DND-41 (cell line): ENCODE data around the gene MSI2.

Experiments
- EZH2 ChIP-seq: IDR thresholded peaks from 3 replicates; pipeline ENCODE4 v1.6.1; 2012; ENCODE audit warnings: borderline replicate concordance, low read depth, mild to moderate bottlenecking, moderate library complexity, low read length, inconsistent platforms; ENCODE audit not compliant: severe bottlenecking
- TF ChIP-seq, protein P1 (sequence below): IDR thresholded peaks from 2 replicates; pipeline ENCODE4 v1.5.1; 2012; ENCODE audit warnings: borderline replicate concordance, low read length, moderate library complexity, mild to moderate bottlenecking; ENCODE audit not compliant: poor library complexity, severe bottlenecking; ENCODE audit errors: extremely low read depth

DNA sequence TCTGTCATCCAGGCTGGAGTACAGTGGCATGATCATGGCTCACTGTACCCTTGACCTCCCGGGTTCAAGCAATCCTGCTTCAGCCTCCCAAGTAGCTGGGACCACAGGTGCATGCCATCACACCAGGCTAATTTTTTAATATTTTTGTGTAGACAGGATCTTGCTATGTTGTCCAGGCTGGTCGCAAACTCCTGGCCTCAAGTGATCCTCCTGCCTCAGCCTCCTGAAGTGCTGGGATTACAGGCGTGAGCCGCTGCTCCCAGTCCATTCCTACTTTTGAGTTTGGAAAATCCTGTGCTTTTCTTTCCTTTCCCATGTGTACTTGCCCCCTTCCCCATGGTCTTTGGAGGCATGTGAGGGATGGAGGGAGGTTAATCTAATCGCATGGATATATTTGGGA, 60.0 kb downstream of the MSI2 start:
- TF ChIP-seq, protein P1, sequence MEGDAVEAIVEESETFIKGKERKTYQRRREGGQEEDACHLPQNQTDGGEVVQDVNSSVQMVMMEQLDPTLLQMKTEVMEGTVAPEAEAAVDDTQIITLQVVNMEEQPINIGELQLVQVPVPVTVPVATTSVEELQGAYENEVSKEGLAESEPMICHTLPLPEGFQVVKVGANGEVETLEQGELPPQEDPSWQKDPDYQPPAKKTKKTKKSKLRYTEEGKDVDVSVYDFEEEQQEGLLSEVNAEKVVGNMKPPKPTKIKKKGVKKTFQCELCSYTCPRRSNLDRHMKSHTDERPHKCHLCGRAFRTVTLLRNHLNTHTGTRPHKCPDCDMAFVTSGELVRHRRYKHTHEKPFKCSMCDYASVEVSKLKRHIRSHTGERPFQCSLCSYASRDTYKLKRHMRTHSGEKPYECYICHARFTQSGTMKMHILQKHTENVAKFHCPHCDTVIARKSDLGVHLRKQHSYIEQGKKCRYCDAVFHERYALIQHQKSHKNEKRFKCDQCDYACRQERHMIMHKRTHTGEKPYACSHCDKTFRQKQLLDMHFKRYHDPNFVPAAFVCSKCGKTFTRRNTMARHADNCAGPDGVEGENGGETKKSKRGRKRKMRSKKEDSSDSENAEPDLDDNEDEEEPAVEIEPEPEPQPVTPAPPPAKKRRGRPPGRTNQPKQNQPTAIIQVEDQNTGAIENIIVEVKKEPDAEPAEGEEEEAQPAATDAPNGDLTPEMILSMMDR: no peak
- no peak for TF ChIP-seq EZH2
